ENCODE measurements around the gene SPATA6.

DNA sequence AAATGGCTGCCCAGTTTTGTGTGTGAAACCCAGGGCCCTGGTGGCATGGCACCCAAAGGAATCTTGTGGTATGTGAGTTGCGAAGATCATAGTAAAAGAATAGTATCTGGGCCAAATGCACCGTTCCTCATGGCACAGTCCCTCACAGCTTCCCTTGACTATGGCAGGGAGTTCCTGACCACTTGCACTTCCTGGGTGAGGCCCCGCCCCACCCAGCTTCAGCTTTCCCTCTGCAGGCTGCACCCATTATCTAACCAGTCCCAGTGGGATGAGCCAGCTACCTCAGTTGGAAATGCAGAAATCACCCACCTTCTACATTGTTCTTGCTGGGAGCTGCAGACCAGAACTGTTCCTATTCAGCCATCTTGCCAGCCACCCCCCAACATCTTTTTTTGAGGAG, 186.5 kb downstream of the SPATA6 start:
- TF ChIP-seq, protein P1, sequence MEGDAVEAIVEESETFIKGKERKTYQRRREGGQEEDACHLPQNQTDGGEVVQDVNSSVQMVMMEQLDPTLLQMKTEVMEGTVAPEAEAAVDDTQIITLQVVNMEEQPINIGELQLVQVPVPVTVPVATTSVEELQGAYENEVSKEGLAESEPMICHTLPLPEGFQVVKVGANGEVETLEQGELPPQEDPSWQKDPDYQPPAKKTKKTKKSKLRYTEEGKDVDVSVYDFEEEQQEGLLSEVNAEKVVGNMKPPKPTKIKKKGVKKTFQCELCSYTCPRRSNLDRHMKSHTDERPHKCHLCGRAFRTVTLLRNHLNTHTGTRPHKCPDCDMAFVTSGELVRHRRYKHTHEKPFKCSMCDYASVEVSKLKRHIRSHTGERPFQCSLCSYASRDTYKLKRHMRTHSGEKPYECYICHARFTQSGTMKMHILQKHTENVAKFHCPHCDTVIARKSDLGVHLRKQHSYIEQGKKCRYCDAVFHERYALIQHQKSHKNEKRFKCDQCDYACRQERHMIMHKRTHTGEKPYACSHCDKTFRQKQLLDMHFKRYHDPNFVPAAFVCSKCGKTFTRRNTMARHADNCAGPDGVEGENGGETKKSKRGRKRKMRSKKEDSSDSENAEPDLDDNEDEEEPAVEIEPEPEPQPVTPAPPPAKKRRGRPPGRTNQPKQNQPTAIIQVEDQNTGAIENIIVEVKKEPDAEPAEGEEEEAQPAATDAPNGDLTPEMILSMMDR (IDR thresholded peaks at IDR 0.05), result no peak
- no peak for TF ChIP-seq POLR2A (IDR thresholded peaks at IDR 0.05)
